GM23248 (cell line): ENCODE measurements around the gene RALGPS1. TPM values are rescaled to one million over a fixed set of nuclear protein-coding genes. Genes with fewer than 3 reads are reported as not detected.

Experiments
- DNase-seq: peaks from one replicate; pipeline ENCODE4 v3.0.0-alpha.2; 2015
- H2AFZ ChIP-seq: fragments of 200-600 bp; sonication (generic); 2 replicates; pipeline ENCODE4 v1.6.1; 2016; ENCODE audit warnings: antibody characterized with exemption
- H3F3A ChIP-seq: fragments of 200-600 bp; sonication (generic); 2 replicates; pipeline ENCODE4 v1.6.1; 2016; ENCODE audit warnings: mild to moderate bottlenecking, antibody characterized with exemption, mixed run types; ENCODE audit not compliant: insufficient read depth
- H3K27ac ChIP-seq: fragments of 200-600 bp; sonication (generic); 2 replicates; pipeline ENCODE4 v1.5.1; 2016; ENCODE audit warnings: mild to moderate bottlenecking
- H3K27me3 ChIP-seq: fragments of 200-600 bp; sonication (generic); replicated peaks from 2 replicates; pipeline ENCODE4 v1.6.1; 2016; ENCODE audit warnings: mild to moderate bottlenecking; ENCODE audit not compliant: insufficient read depth
- H3K36me3 ChIP-seq: fragments of 200-600 bp; sonication (generic); 2 replicates; pipeline ENCODE4 v1.6.1; 2016; ENCODE audit warnings: low read depth, mild to moderate bottlenecking
- H3K4me1 ChIP-seq: fragments of 200-600 bp; sonication (generic); 2 replicates; pipeline ENCODE4 v1.6.1; 2016; ENCODE audit warnings: mild to moderate bottlenecking; ENCODE audit not compliant: insufficient read depth
- H3K4me2 ChIP-seq: fragments of 200-600 bp; sonication (generic); one replicate; pipeline ENCODE4 v1.6.1; 2016; ENCODE audit warnings: mild to moderate bottlenecking; ENCODE audit not compliant: unreplicated experiment
- H3K4me3 ChIP-seq: fragments of 200-600 bp; sonication (generic); 2 replicates; pipeline ENCODE4 v1.5.1; 2016; ENCODE audit warnings: mild to moderate bottlenecking
- H3K79me2 ChIP-seq: fragments of 200-600 bp; sonication (generic); 2 replicates; pipeline ENCODE4 v1.6.1; 2016; ENCODE audit warnings: mild to moderate bottlenecking; ENCODE audit not compliant: insufficient read depth
- H3K9ac ChIP-seq: fragments of 200-600 bp; sonication (generic); 2 replicates; pipeline ENCODE4 v1.6.1; 2016; ENCODE audit warnings: mild to moderate bottlenecking
- H3K9me2 ChIP-seq: fragments of 200-600 bp; sonication (generic); 2 replicates; pipeline ENCODE4 v1.6.1; 2016; ENCODE audit warnings: mixed run types, mild to moderate bottlenecking, moderate library complexity; ENCODE audit not compliant: insufficient read depth
- H3K9me3 ChIP-seq: fragments of 200-600 bp; sonication (generic); one replicate; pipeline ENCODE4 v1.6.1; 2017; ENCODE audit warnings: low read depth
- H4K20me1 ChIP-seq: fragments of 200-600 bp; sonication (generic); 2 replicates; pipeline ENCODE4 v1.6.0; 2016; ENCODE audit not compliant: insufficient read depth
- EZH2 ChIP-seq: fragments of 200-600 bp; sonication (generic); IDR thresholded peaks from 2 replicates; pipeline ENCODE4 v1.6.1; 2018; ENCODE audit warnings: antibody characterized with exemption, mild to moderate bottlenecking; ENCODE audit not compliant: insufficient read depth, poor library complexity, severe bottlenecking
- EZH2phosphoT487 ChIP-seq: fragments of 200-600 bp; sonication (generic); IDR thresholded peaks from 2 replicates; pipeline ENCODE4 v1.6.1; 2018; ENCODE audit warnings: antibody characterized with exemption, moderate library complexity, mild to moderate bottlenecking, low read depth; ENCODE audit not compliant: insufficient read depth
- WGBS, 2 experiments: methylation state at CpG; one replicate each; pipeline ENCODE4 v1.1.6; 2015 to 2017; ENCODE audit warnings: low lambda C conversion rate in 2 of 2, low coverage in 1 of 2; ENCODE audit errors: missing lambda C conversion rate in 2 of 2; 5-methylcytosine and 5-hydroxymethylcytosine counted together
- in situ Hi-C: fragments of 300-500 bp; cut with MboI; formaldehyde crosslinking; loops from 2 replicates; pipeline ENCODE4 v1.15.0; 2020
- polyA plus RNA-seq: library from polyadenylated mRNA; unstranded; fragments of >200 nt; fragmentation: Nextera tagmentation; extraction: Ambion mirVana; gene quantifications from 2 replicates; pipeline ENCODE4 v1.2.1, GENCODE V29; 2016
- total RNA-seq: library from RNA; depleted of rRNA; stranded (reverse); fragments of >200 nt; shearing (Covaris generic); gene quantifications from 2 replicates; pipeline ENCODE4 v1.2.3, GENCODE V29; 2014

The RALGPS1 gene
- total and polyA plus RNA-seq, 2 experiments from 2014 or later, result 0.54 to 1.8 TPM

DNA sequence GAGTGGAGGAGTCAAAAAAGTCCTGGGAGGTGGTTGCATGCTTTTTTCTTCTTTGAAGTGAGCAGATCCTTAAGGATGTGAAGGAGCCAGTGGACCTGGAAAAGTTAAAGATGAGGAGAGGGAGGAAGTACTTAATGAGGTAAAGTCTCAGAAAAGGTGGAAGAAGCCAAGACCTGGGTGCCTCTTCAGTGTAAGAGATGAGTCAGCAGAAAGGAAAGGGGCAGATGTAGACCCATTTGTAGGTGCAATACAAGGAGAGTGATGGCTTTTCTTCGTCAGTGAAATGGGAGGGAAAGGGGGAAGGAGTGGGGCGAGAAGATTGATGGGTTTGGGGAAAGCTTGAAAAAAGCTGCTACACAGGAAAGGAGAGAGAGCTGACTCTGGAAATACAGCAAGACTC, 124.9 kb downstream of the RALGPS1 start:
- H3K27me3 ChIP-seq, result no peaks in the 10 kb centered on the region
- H4K20me1 ChIP-seq, result no peaks in the 10 kb centered on the region
- no peaks in the 10 kb centered on the region for H3K9me3 ChIP-seq
- no peaks in the 10 kb centered on the region for H3K9me2 ChIP-seq
- H3K4me3 ChIP-seq, result no peak overlapping the region
- H2AFZ ChIP-seq, result no peak overlapping the region
- no peak overlapping the region for H3K9ac ChIP-seq
- no peak overlapping the region for H3K4me2 ChIP-seq
- no peaks in the 10 kb centered on the region for H3K79me2 ChIP-seq
- H3F3A ChIP-seq, result no peaks in the 10 kb centered on the region
- H3K4me1 ChIP-seq, result 0 out of 2 replicates have a peak, but pooled peaks cover 11% of the 10 kb centered on the region
- TF ChIP-seq EZH2phosphoT487, result no peak
- no peak for TF ChIP-seq EZH2
- 89 to 91% methylated on average over 2 of the region's 2 CpGs for WGBS, 2 experiments
- no peaks in the 10 kb centered on the region for H3K36me3 ChIP-seq
- H3K27ac ChIP-seq, result no peak overlapping the region
- in situ Hi-C loops, result no loop called here
- DNase-seq, result no peak

DNA sequence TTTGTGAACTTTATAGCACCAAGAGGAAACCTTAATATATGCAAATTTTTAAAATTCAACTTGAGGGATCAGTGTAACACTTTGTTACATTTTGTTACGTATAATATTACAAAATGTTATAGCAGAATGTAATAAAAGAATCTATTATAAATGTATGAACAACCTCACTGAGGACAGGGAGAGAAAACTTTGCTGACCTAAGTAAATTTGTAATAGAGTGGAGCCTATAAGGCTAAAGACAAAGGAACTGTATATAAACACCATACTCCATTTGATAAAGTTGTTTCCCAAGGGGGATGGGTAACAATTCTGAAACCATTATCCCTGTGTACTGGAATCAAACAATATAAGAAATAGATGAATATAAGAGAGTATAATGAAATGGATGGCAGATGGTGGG, 130.6 kb downstream of the RALGPS1 start:
- TF ChIP-seq EZH2phosphoT487, result no peak
- TF ChIP-seq EZH2, result no peak
- in situ Hi-C loops, result no loop called here

DNA sequence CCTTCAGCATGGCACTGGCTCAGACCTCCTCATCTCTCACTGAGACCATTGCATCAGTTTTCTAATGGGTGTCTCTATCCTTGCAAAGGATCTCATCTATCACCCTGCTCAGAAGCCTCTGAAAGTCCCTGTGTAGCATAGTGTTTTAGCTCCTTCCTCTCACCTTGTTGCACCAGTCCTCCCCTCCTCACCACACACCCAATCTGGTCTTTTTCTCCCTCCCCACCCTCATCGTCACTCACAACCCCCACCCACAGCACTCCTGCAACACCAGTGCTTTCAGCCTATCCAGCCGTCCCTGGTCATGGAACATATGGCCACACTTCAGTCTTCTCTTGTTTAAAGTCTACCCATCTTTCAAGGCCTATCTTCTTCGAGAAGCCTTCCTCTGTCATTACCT, 133.4 kb downstream of the RALGPS1 start:
- H3F3A ChIP-seq, result peaks cover 6% of the 10 kb centered on the region; the same call in 1 of the 2 replicates
- no peaks in the 10 kb centered on the region for H3K36me3 ChIP-seq
- no peaks in the 10 kb centered on the region for H4K20me1 ChIP-seq
- TF ChIP-seq EZH2phosphoT487 (no peak), EZH2 (no peak)
- no peaks in the 10 kb centered on the region for H3K9me2 ChIP-seq
- no peak overlapping the region for H2AFZ ChIP-seq
- DNase-seq, result no peak
- no peak overlapping the region for H3K4me2 ChIP-seq
- H3K9me3 ChIP-seq, result no peaks in the 10 kb centered on the region
- no peak overlapping the region for H3K27ac ChIP-seq
- WGBS, 2 experiments, result 92 to 99% methylated on average over 3 of the region's 3 CpGs
- H3K79me2 ChIP-seq, result no peaks in the 10 kb centered on the region
- H3K27me3 ChIP-seq, result no peaks in the 10 kb centered on the region
- no peak overlapping the region for H3K4me3 ChIP-seq
- in situ Hi-C loops, result no loop called here
- no peak overlapping the region for H3K9ac ChIP-seq
- peaks cover 14% of the 10 kb centered on the region for H3K4me1 ChIP-seq

More for the DNA sequence above, 130.6 kb downstream of the RALGPS1 start:
- no peak overlapping the region for H3K4me2 ChIP-seq
- H3K79me2 ChIP-seq, result no peaks in the 10 kb centered on the region
- no peaks in the 10 kb centered on the region for H3K36me3 ChIP-seq
- H3K4me1 ChIP-seq, result peaks cover 14% of the 10 kb centered on the region
- no peak for DNase-seq
- peaks cover 6% of the 10 kb centered on the region; the same call in 1 of the 2 replicates for H3F3A ChIP-seq
- WGBS, 2 experiments, result 95 to 100% methylated on average over 1 of the region's 1 CpG
- no peaks in the 10 kb centered on the region for H4K20me1 ChIP-seq
- no peak overlapping the region for H2AFZ ChIP-seq
- H3K9me2 ChIP-seq, result no peaks in the 10 kb centered on the region
- no peaks in the 10 kb centered on the region for H3K27me3 ChIP-seq
- H3K9me3 ChIP-seq, result no peaks in the 10 kb centered on the region
- no peak overlapping the region for H3K4me3 ChIP-seq
- no peak overlapping the region for H3K9ac ChIP-seq
- H3K27ac ChIP-seq, result no peak overlapping the region

DNA sequence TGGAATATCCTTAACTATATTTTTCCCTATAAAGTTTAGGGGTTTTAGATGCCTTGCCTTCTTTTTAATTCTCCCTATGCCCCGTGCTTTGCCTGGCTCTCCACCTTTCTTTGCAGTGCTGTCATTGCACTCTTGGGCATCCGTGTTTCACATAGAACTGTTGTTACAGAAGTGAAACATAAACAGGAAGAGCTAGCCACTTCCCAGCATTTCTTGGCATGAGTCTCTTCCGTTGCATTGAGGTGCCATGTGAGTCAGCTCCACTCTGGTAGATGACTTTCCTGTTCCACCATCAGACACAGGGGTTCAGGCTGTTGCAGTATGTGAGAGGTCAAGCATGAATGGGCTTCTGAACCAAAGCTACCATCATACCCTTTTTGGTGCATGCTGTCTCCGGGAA, 134.5 kb downstream of the RALGPS1 start:
- peak overlapping the region; percentile 48 for H3K4me3 ChIP-seq
- TF ChIP-seq EZH2phosphoT487 (no peak), EZH2 (no peak)
- H3K36me3 ChIP-seq, result no peaks in the 10 kb centered on the region
- H2AFZ ChIP-seq, result peak overlapping the region; percentile 58
- no peaks in the 10 kb centered on the region for H3K79me2 ChIP-seq
- 40 to 45% methylated on average over 4 of the region's 4 CpGs for WGBS, 2 experiments
- peaks cover 14% of the 10 kb centered on the region for H3K4me1 ChIP-seq
- DNase-seq, result peak; percentile 94
- H3K9ac ChIP-seq, result peak overlapping the region; percentile 44
- H3K9me3 ChIP-seq, result no peaks in the 10 kb centered on the region
- no peaks in the 10 kb centered on the region for H4K20me1 ChIP-seq
- no peaks in the 10 kb centered on the region for H3K9me2 ChIP-seq
- in situ Hi-C loops, result no loop called here
- peak overlapping the region; percentile 61 for H3K4me2 ChIP-seq
- H3K27ac ChIP-seq, result peak overlapping the region; percentile 36
- H3K27me3 ChIP-seq, result no peaks in the 10 kb centered on the region
- peaks cover 6% of the 10 kb centered on the region; the same call in 1 of the 2 replicates for H3F3A ChIP-seq

DNA sequence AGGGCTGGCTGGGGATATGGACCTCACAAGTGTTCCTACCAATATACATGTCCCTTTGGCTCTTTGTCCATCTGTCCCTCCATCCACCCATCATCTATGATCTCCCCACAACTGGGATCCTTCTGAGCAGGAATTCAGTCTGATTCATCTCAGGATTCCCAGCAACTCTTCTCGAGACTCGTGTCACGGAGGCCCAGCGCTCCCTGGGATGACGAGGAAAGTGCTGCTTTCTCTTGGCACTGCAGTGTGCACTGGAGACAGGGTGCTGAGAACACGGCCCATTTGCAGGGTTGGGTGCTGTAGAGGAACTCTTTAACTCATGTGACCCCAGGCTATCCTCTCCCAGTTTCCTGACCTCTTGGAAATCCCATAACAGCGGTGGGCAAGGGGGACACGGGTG, 135.0 kb downstream of the RALGPS1 start:
- TF ChIP-seq EZH2 (no peak), EZH2phosphoT487 (no peak)
- H3K9me2 ChIP-seq, result no peaks in the 10 kb centered on the region
- no peak overlapping the region for H3K9ac ChIP-seq
- no peak overlapping the region for H3K4me3 ChIP-seq
- no peaks in the 10 kb centered on the region for H4K20me1 ChIP-seq
- no peaks in the 10 kb centered on the region for H3K27me3 ChIP-seq
- WGBS, 2 experiments, result 94 to 95% methylated on average over 8 of the region's 8 CpGs
- peaks cover 14% of the 10 kb centered on the region for H3K4me1 ChIP-seq
- no peaks in the 10 kb centered on the region for H3K79me2 ChIP-seq
- no peak overlapping the region for H3K4me2 ChIP-seq
- H3K27ac ChIP-seq, result peak overlapping the region; percentile 36
- H2AFZ ChIP-seq, result 0 out of 2 replicates have a peak overlapping the region, but pooled peaks have one; percentile 58
- no peaks in the 10 kb centered on the region for H3K36me3 ChIP-seq
- peaks cover 6% of the 10 kb centered on the region; the same call in 1 of the 2 replicates for H3F3A ChIP-seq
- H3K9me3 ChIP-seq, result no peaks in the 10 kb centered on the region
- DNase-seq, result no peak
- in situ Hi-C loops, result no loop called here
